ENCODE measurements around the gene PPM1H. TPM values are rescaled to one million over a fixed set of nuclear protein-coding genes. Genes with fewer than 3 reads are reported as not detected.

The PPM1H gene
- polyA plus RNA-seq, 1 donor: 3.7 TPM

GRCh38 chr12:62599854-62600437 is 335.0 kb downstream of the PPM1H start:
- no peak for DNase-seq

DNA sequence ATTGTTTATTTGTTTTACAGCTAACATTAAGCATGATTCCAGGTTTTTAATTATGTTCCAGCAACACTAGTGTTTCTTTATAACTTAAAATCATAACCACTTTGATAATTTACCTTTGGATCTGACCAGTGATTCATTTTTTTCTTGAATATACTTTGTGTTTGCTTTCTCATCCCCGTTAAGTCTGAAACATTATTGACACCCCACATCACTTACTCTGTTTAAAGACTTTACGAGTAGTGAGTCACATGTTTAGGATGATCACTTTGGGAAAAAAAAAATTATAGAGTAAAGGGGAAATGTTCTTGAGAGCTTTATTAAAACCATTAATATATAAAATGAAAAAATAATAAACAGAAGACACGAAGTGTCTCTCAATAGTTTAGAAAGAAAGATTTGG is 336.1 kb downstream of the PPM1H start:
- no peak for DNase-seq

- no peak for DNase-seq
These were observed 337.7 kb downstream of the PPM1H start for GRCh38 chr12:62597253-62597652.

Other genes with a start within 250 kb of the PPM1H start
- gene AVPR1A, start 216.1 kb upstream of the PPM1H start, polyA plus RNA-seq (ENCODE audit: insufficient read length): 7.6 TPM

Measured in hindlimb muscle (tissue), 1 donor.